IMR-90 (cell line): Measurements from ENCODE around the gene CROCC2. TPM values are rescaled to one million over a fixed set of nuclear protein-coding genes. Genes with fewer than 3 reads are reported as not detected.

Experiments used
- ATAC-seq: fragments of 200-7000 bp; cut with Tn5 transposase; 2 replicates; pipeline ENCODE4 v1.9.1; 2020; ENCODE audit warnings: low read depth, mild to moderate bottlenecking, moderate library complexity
- BruUV-seq: library from RNA; stranded (reverse); fragments of 400-500 nt; replicated peaks from 2 replicates; lab custom pipeline; 2021; lab: Mats Ljungman, UMichigan
- CTCF ChIA-PET: fragments of 300-600 bp; formaldehyde crosslinking; extraction: SDS; loops from one replicate; lab custom pipeline; 2021; ENCODE audit warnings: antibody characterized with exemption; lab: Yijun Ruan, JAX
- POLR2A ChIA-PET: fragments of 300-600 bp; sonication (Branson Sonifier 250); formaldehyde crosslinking; loops from one replicate; lab custom pipeline; 2022; ENCODE audit warnings: antibody characterized with exemption; ENCODE audit not compliant: unreplicated experiment; lab: Charles Lee
- DNase-seq: peaks from one replicate; pipeline ENCODE4 v3.0.0; 2013
- H2AFZ ChIP-seq: replicated peaks from 2 replicates; pipeline ENCODE3; 2013; ENCODE audit warnings: low read length, mild to moderate bottlenecking; ENCODE audit not compliant: poor library complexity
- H2AK5ac ChIP-seq: 2 replicates; pipeline ENCODE4 v1.6.1; 2013; ENCODE audit warnings: low read depth, low read length, inconsistent platforms
- H2AK9ac ChIP-seq: replicated peaks from 2 replicates; pipeline ENCODE3; 2013; ENCODE audit warnings: mild to moderate bottlenecking, low read depth, low read length, moderate library complexity; ENCODE audit not compliant: poor library complexity
- H2BK120ac ChIP-seq: 2 replicates; pipeline ENCODE4 v1.6.1; 2013; ENCODE audit warnings: low read depth, low read length, inconsistent platforms
- H2BK15ac ChIP-seq: 3 replicates; pipeline ENCODE4 v1.6.1; 2013; ENCODE audit warnings: low read depth, low read length, inconsistent platforms
- H2BK20ac ChIP-seq: 2 replicates; pipeline ENCODE4 v1.6.1; 2013; ENCODE audit warnings: low read depth, mild to moderate bottlenecking, inconsistent platforms, low read length, moderate library complexity
- H2BK5ac ChIP-seq: 2 replicates; pipeline ENCODE4 v1.6.1; 2013; ENCODE audit warnings: mild to moderate bottlenecking, low read depth, low read length, inconsistent platforms; ENCODE audit not compliant: poor library complexity, severe bottlenecking
- H3K14ac ChIP-seq: replicated peaks from 2 replicates; pipeline ENCODE4 v1.6.1; 2013; ENCODE audit warnings: low read depth, low read length, inconsistent platforms
- H3K18ac ChIP-seq: 2 replicates; pipeline ENCODE4 v1.6.1; 2013; ENCODE audit warnings: low read depth, low read length, control low read depth
- H3K23ac ChIP-seq: 2 replicates; pipeline ENCODE4 v1.6.1; 2013; ENCODE audit warnings: low read depth, low read length, inconsistent platforms
- H3K27ac ChIP-seq: 2 replicates; pipeline ENCODE4 v1.5.1; 2013; ENCODE audit warnings: mild to moderate bottlenecking, control low read depth, low read length; ENCODE audit not compliant: insufficient read depth
- H3K27me3 ChIP-seq: 2 replicates; pipeline ENCODE4 v1.6.1; 2013; ENCODE audit warnings: low read length; ENCODE audit not compliant: control insufficient read depth, insufficient read depth
- H3K36me3 ChIP-seq: 2 replicates; pipeline ENCODE4 v1.6.1; 2013; ENCODE audit warnings: low read length, mixed read lengths; ENCODE audit not compliant: control insufficient read depth, insufficient read depth
- H3K4ac ChIP-seq: 2 replicates; pipeline ENCODE4 v1.6.1; 2013; ENCODE audit warnings: low read depth, low read length, inconsistent platforms
- H3K4me1 ChIP-seq: 2 replicates; pipeline ENCODE4 v1.6.1; 2013; ENCODE audit warnings: low read length, mixed read lengths; ENCODE audit not compliant: control insufficient read depth, insufficient read depth
- H3K4me2 ChIP-seq: 2 replicates; pipeline ENCODE4 v1.6.1; 2013; ENCODE audit warnings: low read depth, mild to moderate bottlenecking, control low read depth, low read length, moderate library complexity
- H3K4me3 ChIP-seq: 2 replicates; pipeline ENCODE4 v1.5.1; 2013; ENCODE audit warnings: low read depth, mild to moderate bottlenecking, control low read depth, low read length, moderate library complexity; ENCODE audit not compliant: insufficient read depth
- H3K56ac ChIP-seq: 2 replicates; pipeline ENCODE4 v1.6.1; 2013; ENCODE audit warnings: low read length, inconsistent platforms; ENCODE audit not compliant: insufficient read depth; ENCODE audit errors: extremely low read depth
- H3K79me1 ChIP-seq, 2 experiments: 2 replicates each; pipeline ENCODE4 v1.6.1; 2013; ENCODE audit warnings: low read length in 2 of 2, inconsistent platforms in 1 of 2, low read depth in 1 of 2
- H3K9ac ChIP-seq: 2 replicates; pipeline ENCODE4 v1.6.1; 2013; ENCODE audit warnings: low read depth, low read length, control low read depth
- H3K9me1 ChIP-seq: 2 replicates; pipeline ENCODE4 v1.6.1; 2013; ENCODE audit warnings: low read length, inconsistent platforms; ENCODE audit not compliant: insufficient read depth
- H3K9me3 ChIP-seq: 2 replicates; pipeline ENCODE4 v1.6.1; 2013; ENCODE audit warnings: low read length; ENCODE audit not compliant: control insufficient read depth, insufficient read depth
- H4K20me1 ChIP-seq: 2 replicates; pipeline ENCODE4 v1.6.1; 2013; ENCODE audit warnings: low read length, inconsistent platforms; ENCODE audit not compliant: insufficient read depth
- H4K5ac ChIP-seq: 2 replicates; pipeline ENCODE4 v1.6.1; 2013; ENCODE audit warnings: mild to moderate bottlenecking, low read depth, low read length, control low read depth
- H4K8ac ChIP-seq, 2 experiments: 2 replicates each; pipeline ENCODE4 v1.6.1; 2013; ENCODE audit warnings: low read depth in 2 of 2, low read length in 2 of 2, control low read depth in 1 of 2, inconsistent platforms in 1 of 2
- H4K91ac ChIP-seq: 2 replicates; pipeline ENCODE4 v1.6.1; 2013; ENCODE audit warnings: low read depth, low read length, inconsistent platforms; ENCODE audit not compliant: insufficient read depth
- BHLHE40 ChIP-seq: fragments of 150-350 bp; IDR thresholded peaks from 2 replicates; pipeline ENCODE4 v1.6.1; 2016; ENCODE audit warnings: mild to moderate bottlenecking, low read depth, low read length
- FOS ChIP-seq: fragments of 150-350 bp; IDR thresholded peaks from 2 replicates; pipeline ENCODE4 v1.6.1; 2016; ENCODE audit warnings: low read depth, low read length
- MAFK ChIP-seq: IDR thresholded peaks from 2 replicates; pipeline ENCODE4 v1.6.1; 2012; ENCODE audit warnings: low read depth, low read length, improper control_type of control experiment
- MAZ ChIP-seq: IDR thresholded peaks from 2 replicates; pipeline ENCODE4 v1.6.1; 2012; ENCODE audit warnings: low read depth, mild to moderate bottlenecking, low read length, improper control_type of control experiment, moderate library complexity, borderline replicate concordance
- MXI1 ChIP-seq: IDR thresholded peaks from 2 replicates; pipeline ENCODE4 v1.6.1; 2012; ENCODE audit warnings: low read depth, mild to moderate bottlenecking, low read length, moderate library complexity, borderline replicate concordance
- NFE2L2 ChIP-seq: fragments of 150-350 bp; IDR thresholded peaks from 2 replicates; pipeline ENCODE4 v1.6.1; 2016; ENCODE audit warnings: low read depth, mild to moderate bottlenecking, low read length
- POLR2A ChIP-seq: IDR thresholded peaks from 2 replicates; pipeline ENCODE4 v1.6.1; 2012; ENCODE audit warnings: mild to moderate bottlenecking, low read depth, low read length
- RCOR1 ChIP-seq: IDR thresholded peaks from 2 replicates; pipeline ENCODE4 v1.6.1; 2012; ENCODE audit warnings: mild to moderate bottlenecking, low read length, improper control_type of control experiment; ENCODE audit not compliant: insufficient replicate concordance
- RFX5 ChIP-seq: IDR thresholded peaks from 2 replicates; pipeline ENCODE4 v1.8.0; 2012; ENCODE audit warnings: low read depth, mild to moderate bottlenecking, low read length, moderate library complexity
- SMC3 ChIP-seq: fragments of 150-350 bp; IDR thresholded peaks from 2 replicates; pipeline ENCODE4 v1.6.1; 2016; ENCODE audit warnings: low read depth, mild to moderate bottlenecking, antibody characterized with exemption, low read length, moderate library complexity
- WGBS, 2 experiments: methylation state at CpG; one replicate each; pipeline versions ENCODE4 v1.1.5 to v1.1.7; 2013; ENCODE audit warnings: missing lambda C conversion rate in 2 of 2; ENCODE audit not compliant: insufficient read length in 1 of 2; ENCODE audit errors: extremely low coverage in 2 of 2; 5-methylcytosine and 5-hydroxymethylcytosine counted together
- dilution Hi-C: fragments of 300-500 bp; cut with HindIII; formaldehyde crosslinking; loops from one replicate; pipeline ENCODE4 v1.14.3; 2018; ENCODE audit warnings: low sequenced_read_pairs; ENCODE audit not compliant: unreplicated experiment
- in situ Hi-C: fragments of 300-500 bp; cut with MboI; formaldehyde crosslinking; loops from 3 replicates; pipeline ENCODE4 v1.14.3; 2019; ENCODE audit warnings: low sequenced_read_pairs, inconsistent platforms, mixed read lengths
- intact Hi-C: fragments of 100-400 bp; cut with micrococcal nuclease; formaldehyde crosslinking; loops from 2 replicates; pipeline ENCODE4 v1.10.0; 2022
- polyA plus RNA-seq, 3 experiments: library from polyadenylated mRNA; depleted of rRNA; stranded (reverse); fragments of >200 nt; gene quantifications; 2 replicates each; pipeline ENCODE4 v1.2.3, GENCODE V29; 2012; ENCODE audit warnings: low replicate concordance in 1 of 3
- total RNA-seq: library from RNA; depleted of rRNA; stranded (reverse); fragments of >200 nt; gene quantifications from 2 replicates; pipeline ENCODE4 v1.2.3, GENCODE V29; 2012
- TF ChIP-seq, protein P1 (sequence below): fragments of 150-350 bp; IDR thresholded peaks from 2 replicates; pipeline ENCODE4 v1.6.1; 2016; ENCODE audit warnings: low read depth, mild to moderate bottlenecking, low read length, moderate library complexity, borderline replicate concordance
- TF ChIP-seq, protein P2 (sequence below): fragments of 150-350 bp; IDR thresholded peaks from 2 replicates; pipeline ENCODE4 v1.6.1; 2017; ENCODE audit warnings: mild to moderate bottlenecking, antibody characterized with exemption, low read length, low read depth

CROCC2 gene
- total and polyA plus RNA-seq, 2 of the 4 experiments (the other 2 are of a cell fraction), result not detected

- no peak for TF ChIP-seq NFE2L2
Observed at GRCh38 chr2:240903191-240904060, 2.7 kb upstream of the CROCC2 start (continued).

- H3K4me1 ChIP-seq, result no peaks in the 10 kb centered on the region
- no peak overlapping the region for H3K27ac ChIP-seq
- WGBS, 2 experiments, result 81% methylated on average over 8 of the region's 19 CpGs; no CpG with 5 or more reads in 1 of the 2 experiments
- no peak overlapping the region for H3K9ac ChIP-seq
- no peak overlapping the region for H2AFZ ChIP-seq
- H2AK5ac ChIP-seq, result no peak overlapping the region
- H2AK9ac ChIP-seq, result no peak overlapping the region
- intact Hi-C loops (no loop called here), in situ Hi-C loops (no loop called here), dilution Hi-C loops (no loop called here)
- ChIA-PET CTCF (no interaction called here), POLR2A (no interaction called here)
- H2BK20ac ChIP-seq, result no peak overlapping the region
- no peak overlapping the region for H4K91ac ChIP-seq
- no peak overlapping the region for H3K4me3 ChIP-seq
- H3K4me2 ChIP-seq, result no peak overlapping the region
- no peak overlapping the region for H3K56ac ChIP-seq
- H3K9me3 ChIP-seq, result no peaks in the 10 kb centered on the region
- H2BK15ac ChIP-seq, result no peak overlapping the region
- no peak overlapping the region for H4K8ac ChIP-seq
- ATAC-seq (no peak), DNase-seq (no peak)
- no peaks in the 10 kb centered on the region for H3K9me1 ChIP-seq
- no peak overlapping the region for H3K4ac ChIP-seq
- H2BK120ac ChIP-seq, result no peak overlapping the region
- no peak overlapping the region for H3K23ac ChIP-seq
- no peaks in the 10 kb centered on the region for H3K36me3 ChIP-seq
- H4K20me1 ChIP-seq, result no peaks in the 10 kb centered on the region
- no peak overlapping the region for H3K18ac ChIP-seq
- H3K27me3 ChIP-seq, result peaks cover 8% of the 10 kb centered on the region; the same call in 1 of the 2 replicates
- no peak overlapping the region for H4K5ac ChIP-seq
- H2BK5ac ChIP-seq, result no peak overlapping the region
- BruUV-seq, result no TSS peak
- no peaks in the 10 kb centered on the region for H3K79me1 ChIP-seq
- no peak overlapping the region for H3K14ac ChIP-seq
- TF ChIP-seq SMC3 (no peak), RFX5 (no peak), FOS (no peak), RCOR1 (no peak), MXI1 (no peak), NFE2L2 (no peak), BHLHE40 (no peak), MAZ (no peak), POLR2A (no peak), MAFK (no peak)
- TF ChIP-seq, protein P1, sequence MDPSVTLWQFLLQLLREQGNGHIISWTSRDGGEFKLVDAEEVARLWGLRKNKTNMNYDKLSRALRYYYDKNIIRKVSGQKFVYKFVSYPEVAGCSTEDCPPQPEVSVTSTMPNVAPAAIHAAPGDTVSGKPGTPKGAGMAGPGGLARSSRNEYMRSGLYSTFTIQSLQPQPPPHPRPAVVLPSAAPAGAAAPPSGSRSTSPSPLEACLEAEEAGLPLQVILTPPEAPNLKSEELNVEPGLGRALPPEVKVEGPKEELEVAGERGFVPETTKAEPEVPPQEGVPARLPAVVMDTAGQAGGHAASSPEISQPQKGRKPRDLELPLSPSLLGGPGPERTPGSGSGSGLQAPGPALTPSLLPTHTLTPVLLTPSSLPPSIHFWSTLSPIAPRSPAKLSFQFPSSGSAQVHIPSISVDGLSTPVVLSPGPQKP, result no peak
- TF ChIP-seq, protein P2, sequence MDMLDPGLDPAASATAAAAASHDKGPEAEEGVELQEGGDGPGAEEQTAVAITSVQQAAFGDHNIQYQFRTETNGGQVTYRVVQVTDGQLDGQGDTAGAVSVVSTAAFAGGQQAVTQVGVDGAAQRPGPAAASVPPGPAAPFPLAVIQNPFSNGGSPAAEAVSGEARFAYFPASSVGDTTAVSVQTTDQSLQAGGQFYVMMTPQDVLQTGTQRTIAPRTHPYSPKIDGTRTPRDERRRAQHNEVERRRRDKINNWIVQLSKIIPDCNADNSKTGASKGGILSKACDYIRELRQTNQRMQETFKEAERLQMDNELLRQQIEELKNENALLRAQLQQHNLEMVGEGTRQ, result no peak
Observed at GRCh38 chr2:240904216-240905175, 1.6 kb upstream of the CROCC2 start.
